GM18519 (cell line): Measurements from ENCODE around the gene FERMT2.

Source experiments
- ATAC-seq: cut with Tn5 transposase; IDR thresholded peaks from one replicate; pipeline ENCODE4 v1.9.1; 2021; ENCODE audit warnings: mild to moderate bottlenecking, moderate library complexity; ENCODE audit not compliant: unreplicated experiment, low FRiP score

FERMT2 gene

GRCh38 chr14:52835122-52835903, 115.5 kb downstream of the FERMT2 start:
- ATAC-seq: no peak

- ATAC-seq: no peak
Measured at GRCh38 chr14:52834440-52834842, 116.4 kb downstream of the FERMT2 start.

GRCh38 chr14:52833891-52834290, 117.0 kb downstream of the FERMT2 start:
- ATAC-seq: no peak

GRCh38 chr14:52829527-52830185, 121.2 kb downstream of the FERMT2 start:
- ATAC-seq: no peak

- no peak for ATAC-seq
Measured at GRCh38 chr14:52827426-52827825, 123.4 kb downstream of the FERMT2 start.

GRCh38 chr14:52825085-52825484, 125.8 kb downstream of the FERMT2 start:
- ATAC-seq: no peak

GRCh38 chr14:52824462-52824861, 126.4 kb downstream of the FERMT2 start:
- no peak for ATAC-seq

GRCh38 chr14:52821805-52822250, 129.0 kb downstream of the FERMT2 start:
- no peak for ATAC-seq

- no peak for ATAC-seq
Measured at GRCh38 chr14:52808101-52808500, 142.7 kb downstream of the FERMT2 start.
